GM12892 (cell line): ENCODE data around the gene FARP1.
"Not testable (repeated sequence)": the region's sequence is repeated elsewhere in the genome, so short reads cannot be mapped to it uniquely, and the experiment has no call there.

Experiments used
- DNase-seq: peaks from one replicate; pipeline ENCODE4 v3.0.0; 2011; ENCODE audit not compliant: insufficient read length
- FAIRE-seq: peaks from 2 replicates; lab custom pipeline; 2011; peaks lifted over from hg19 to GRCh38; lab: Jason Lieb, UNC
- POLR2A ChIP-seq: IDR thresholded peaks from 2 replicates; pipeline ENCODE4 v1.6.1; 2011; ENCODE audit warnings: low read depth, low read length, control low read depth
- POLR2AphosphoS5 ChIP-seq: IDR thresholded peaks from 2 replicates; pipeline ENCODE4 v1.6.1; 2011; ENCODE audit warnings: low read depth, low read length, control low read depth
- TAF1 ChIP-seq: IDR thresholded peaks from 2 replicates; pipeline ENCODE4 v1.6.1; 2011; ENCODE audit warnings: low read depth, mild to moderate bottlenecking, control low read depth, low read length, borderline replicate concordance

FARP1 gene

GRCh38 chr13:98405107-98405571 is 262.2 kb downstream of the FARP1 start:
- DNase-seq (no peak), FAIRE-seq (no peak)
- no peak for TF ChIP-seq TAF1
- no peak for TF ChIP-seq POLR2AphosphoS5
- TF ChIP-seq POLR2A, result no peak

GRCh38 chr13:98405690-98406344 is 262.9 kb downstream of the FARP1 start:
- DNase-seq (no peak), FAIRE-seq (no peak)
- TF ChIP-seq TAF1, result no peak

- DNase-seq, result no peak
- TF ChIP-seq TAF1, result no peak
- no peak for TF ChIP-seq POLR2AphosphoS5
- TF ChIP-seq POLR2A, result no peak
- FAIRE-seq, result no peak
These were observed 263.5 kb downstream of the FARP1 start for GRCh38 chr13:98406427-98406826.

- TF ChIP-seq TAF1, result no peak
- no peak for TF ChIP-seq POLR2A
- no peak for TF ChIP-seq POLR2AphosphoS5
- FAIRE-seq (no peak), DNase-seq (no peak)
These were observed 264.1 kb downstream of the FARP1 start for GRCh38 chr13:98406971-98407370.

- DNase-seq, result no peak
- FAIRE-seq, result no peak
- TF ChIP-seq TAF1 (no peak), POLR2AphosphoS5 (no peak), POLR2A (no peak)
These were observed 264.7 kb downstream of the FARP1 start for GRCh38 chr13:98407575-98407974.

- FAIRE-seq, result no peak
- no peak for DNase-seq
- TF ChIP-seq POLR2A (no peak), TAF1 (no peak), POLR2AphosphoS5 (no peak)
These were observed 266.4 kb downstream of the FARP1 start for GRCh38 chr13:98409281-98409680.

- no peak for TF ChIP-seq POLR2A
- FAIRE-seq (no peak), DNase-seq (no peak)
These were observed 267.7 kb downstream of the FARP1 start for GRCh38 chr13:98410612-98411011.

- FAIRE-seq (no peak), DNase-seq (no peak)
- TF ChIP-seq POLR2A (no peak), POLR2AphosphoS5 (no peak), TAF1 (no peak)
These were observed 268.1 kb downstream of the FARP1 start for GRCh38 chr13:98411013-98411412.

- FAIRE-seq (no peak), DNase-seq (no peak)
- no peak for TF ChIP-seq POLR2AphosphoS5
- TF ChIP-seq POLR2A, result no peak
- TF ChIP-seq TAF1, result no peak
These were observed 268.8 kb downstream of the FARP1 start for GRCh38 chr13:98411617-98412265.

- not testable (repeated sequence) for FAIRE-seq, DNase-seq
These were observed 270.4 kb downstream of the FARP1 start for GRCh38 chr13:98413278-98413677.

GRCh38 chr13:98413796-98414195 is 270.9 kb downstream of the FARP1 start:
- no peak for FAIRE-seq

GRCh38 chr13:98415326-98416070 is 272.6 kb downstream of the FARP1 start:
- no peak for FAIRE-seq

More at GRCh38 chr13:98413796-98414195, 270.9 kb downstream of the FARP1 start:
- no peak for DNase-seq
- TF ChIP-seq POLR2A (no peak), TAF1 (no peak), POLR2AphosphoS5 (no peak)

More at GRCh38 chr13:98415326-98416070, 272.6 kb downstream of the FARP1 start:
- no peak for DNase-seq
- no peak for TF ChIP-seq POLR2A
- TF ChIP-seq TAF1, result no peak
- TF ChIP-seq POLR2AphosphoS5, result no peak
